Psoas muscle (tissue), 8 donors: ENCODE measurements around the gene ZNF761. TPM values are rescaled to one million over a fixed set of nuclear protein-coding genes. Genes with fewer than 3 reads are reported as not detected.
A peak's percentile ranks its signal among the peaks of the same experiment; 100 is the strongest.
"Not testable (repeated sequence)": the region's sequence is repeated elsewhere in the genome, so short reads cannot be mapped to it uniquely, and the experiment has no call there.

Experiments
- ATAC-seq, 4 donors: fragments of 200-7000 bp; cut with Tn5 transposase; one replicate each; pipeline ENCODE4 v1.9.1; 2020; ENCODE audit warnings: moderate library complexity in 3 of 4, mild to moderate bottlenecking in 2 of 4
- DNase-seq, 2 donors: peaks; one replicate each; pipeline ENCODE4 v3.0.0-alpha.2; 2020
- H3K27ac ChIP-seq: fragments of 200-600 bp; one replicate; pipeline ENCODE4 v1.8.0; 2022
- H3K27me3 ChIP-seq, 3 donors: fragments of 200-600 bp in 1 of 3; one replicate each; pipeline versions ENCODE4 v1.6.1 to v1.8.0; 2013 to 2022; ENCODE audit warnings: low read length in 2 of 3, mild to moderate bottlenecking in 2 of 3, moderate library complexity in 1 of 3; ENCODE audit not compliant: insufficient read depth in 3 of 3
- H3K36me3 ChIP-seq, 2 donors: fragments of 200-600 bp in 1 of 2; one replicate each; pipeline versions ENCODE4 v1.6.1 to v1.8.0; 2013 to 2022; ENCODE audit warnings: low read depth in 1 of 2, mild to moderate bottlenecking in 1 of 2, moderate library complexity in 1 of 2; ENCODE audit not compliant: insufficient read depth in 1 of 2
- H3K4me1 ChIP-seq: fragments of 200-600 bp; one replicate; pipeline ENCODE4 v1.8.0; 2022
- H3K4me3 ChIP-seq: fragments of 200-600 bp; one replicate; pipeline ENCODE4 v1.8.0; 2022; ENCODE audit warnings: mild to moderate bottlenecking
- H3K9me3 ChIP-seq: fragments of 200-600 bp; one replicate; pipeline ENCODE4 v1.8.0; 2022
- WGBS, 3 donors: extraction: QIAGEN DNeasy Blood & Tissue Kit; methylation state at CpG; one replicate each; pipeline versions ENCODE4 v1.1.6 to v1.1.7; 2013; 5-methylcytosine and 5-hydroxymethylcytosine counted together
- intact Hi-C, 2 donors: fragments of 100-400 bp; cut with DNase I; formaldehyde crosslinking; loops; one replicate each; pipeline versions ENCODE4 v1.11.0 to v1.14.2; 2022
- polyA plus RNA-seq, 3 donors: library from polyadenylated mRNA; stranded (reverse); fragments of 200-250 nt; gene quantifications; one replicate each; pipeline ENCODE4 v1.2.3, GENCODE V29; 2013
- total RNA-seq, 4 donors: library from RNA; stranded (reverse); fragmentation: NEBNext Ultra II Directional in 2 of 4; extraction: Animal tissue kit (Norgen Biotek cat#: 25700) in 2 of 4; gene quantifications; one replicate each; pipeline versions ENCODE4 v1.2.1 to v1.2.4, GENCODE V29; 2021 to 2023
- TF ChIP-seq, protein P1 (sequence below): fragments of 200-600 bp; IDR thresholded peaks from one replicate; pipeline ENCODE4 v1.8.0; 2022; ENCODE audit warnings: antibody characterized with exemption
- donor health status: healthy with polysubstance abuse.
- donor health status: DM: no; HTN: no; CAD: no; lungs with moderate emphysema.
- donor health status: Bipolar disorder and iron deficiency.
- donor health status: healthy.
- donor health status: DM: yes; HTN: yes; CAD: no.
- donor health status: DM: no; HTN: no; CAD: no.
- donor health status: DM: no; HTN: no; CAD: no.
- donor health status: DM: yes; HTN: yes; CAD: no.

The ZNF761 gene
- total and polyA plus RNA-seq, 7 donors: 1.5 to 6.4 (median 3.2) TPM

- no peak overlapping the region for H3K27ac ChIP-seq
- WGBS, 3 donors: 75 to 80% (median 77%) methylated on average over 8 of the region's 8 CpGs
- H3K4me1 ChIP-seq: no peaks in the 10 kb centered on the region
- no peaks in the 10 kb centered on the region for H3K27me3 ChIP-seq
- DNase-seq: no peak
- H3K4me3 ChIP-seq: no peak overlapping the region
- peaks cover 0 to 4% of the 10 kb centered on the region in 2 donors for H3K36me3 ChIP-seq
- ATAC-seq: no peak
- intact Hi-C loops: no loop called here
- TF ChIP-seq, protein P1, sequence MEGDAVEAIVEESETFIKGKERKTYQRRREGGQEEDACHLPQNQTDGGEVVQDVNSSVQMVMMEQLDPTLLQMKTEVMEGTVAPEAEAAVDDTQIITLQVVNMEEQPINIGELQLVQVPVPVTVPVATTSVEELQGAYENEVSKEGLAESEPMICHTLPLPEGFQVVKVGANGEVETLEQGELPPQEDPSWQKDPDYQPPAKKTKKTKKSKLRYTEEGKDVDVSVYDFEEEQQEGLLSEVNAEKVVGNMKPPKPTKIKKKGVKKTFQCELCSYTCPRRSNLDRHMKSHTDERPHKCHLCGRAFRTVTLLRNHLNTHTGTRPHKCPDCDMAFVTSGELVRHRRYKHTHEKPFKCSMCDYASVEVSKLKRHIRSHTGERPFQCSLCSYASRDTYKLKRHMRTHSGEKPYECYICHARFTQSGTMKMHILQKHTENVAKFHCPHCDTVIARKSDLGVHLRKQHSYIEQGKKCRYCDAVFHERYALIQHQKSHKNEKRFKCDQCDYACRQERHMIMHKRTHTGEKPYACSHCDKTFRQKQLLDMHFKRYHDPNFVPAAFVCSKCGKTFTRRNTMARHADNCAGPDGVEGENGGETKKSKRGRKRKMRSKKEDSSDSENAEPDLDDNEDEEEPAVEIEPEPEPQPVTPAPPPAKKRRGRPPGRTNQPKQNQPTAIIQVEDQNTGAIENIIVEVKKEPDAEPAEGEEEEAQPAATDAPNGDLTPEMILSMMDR: no peak
- H3K9me3 ChIP-seq: peaks cover 28% of the 10 kb centered on the region
These were observed 53.5 kb downstream of the ZNF761 start for GRCh38 chr19:53485046-53486004.

DNA sequence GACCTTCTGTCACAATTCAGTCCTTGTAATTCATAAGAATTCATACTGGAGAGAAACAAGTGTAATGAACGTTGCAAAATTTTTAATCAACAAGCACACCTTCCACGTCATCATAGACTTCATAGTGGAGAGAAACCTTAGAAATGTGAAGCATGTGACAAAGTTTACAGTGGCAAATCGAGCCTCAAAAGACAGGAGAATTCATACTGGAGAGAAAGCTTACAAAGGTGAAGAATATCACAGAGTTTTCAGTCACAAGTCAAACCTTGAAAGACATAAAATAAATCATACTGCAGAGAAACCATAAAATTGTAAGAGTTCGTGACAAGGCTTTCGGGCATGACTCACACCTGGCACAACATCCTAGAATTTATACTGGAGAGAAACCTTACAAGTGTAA is 60.4 kb downstream of the ZNF761 start:
- H3K27me3 ChIP-seq: no peaks in the 10 kb centered on the region
- H3K4me3 ChIP-seq: no peak overlapping the region
- ATAC-seq: no peak
- H3K9me3 ChIP-seq: peaks cover 39% of the 10 kb centered on the region
- peaks cover 0 to 18% of the 10 kb centered on the region in 2 donors for H3K36me3 ChIP-seq
- no peak overlapping the region for H3K27ac ChIP-seq
- intact Hi-C loops: no loop called here
- DNase-seq: no peak
- TF ChIP-seq, protein P1: no peak
- 91 to 97% (median 94%) methylated on average over 5 of the region's 5 CpGs for WGBS, 3 donors
- no peaks in the 10 kb centered on the region for H3K4me1 ChIP-seq

GRCh38 chr19:53497311-53498023 is 65.7 kb downstream of the ZNF761 start:
- not testable (repeated sequence) for H3K4me1 ChIP-seq, ATAC-seq

DNA sequence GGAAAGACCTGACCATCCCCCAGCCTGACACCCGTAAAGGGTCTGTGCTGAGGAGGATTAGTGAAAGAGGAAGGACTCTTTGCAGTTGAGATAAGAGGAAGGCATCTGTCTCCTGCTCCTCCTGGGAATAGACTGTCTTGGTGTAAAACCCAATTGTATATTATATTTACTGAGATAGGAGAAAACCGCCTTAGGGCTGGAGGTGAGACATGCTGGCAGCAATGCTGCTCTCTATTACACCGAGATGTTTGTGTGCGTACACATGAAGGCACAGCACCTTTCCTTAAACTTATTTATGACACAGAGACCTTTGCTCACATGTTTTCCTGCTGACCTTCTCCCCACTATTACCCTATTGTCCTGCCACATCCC is 66.2 kb downstream of the ZNF761 start:
- H3K4me3 ChIP-seq, H3K9me3 ChIP-seq, ATAC-seq, H3K36me3 ChIP-seq, H3K27me3 ChIP-seq, intact Hi-C loops, H3K4me1 ChIP-seq, DNase-seq, H3K27ac ChIP-seq: not testable (repeated sequence)
- WGBS, 3 donors: 53 to 60% (median 58%) methylated on average over 4 of the region's 4 CpGs

More at GRCh38 chr19:53497311-53498023, 65.7 kb downstream of the ZNF761 start:
- DNase-seq, H3K4me3 ChIP-seq, intact Hi-C loops, H3K27ac ChIP-seq, H3K36me3 ChIP-seq, H3K27me3 ChIP-seq: not testable (repeated sequence)
- H3K9me3 ChIP-seq: peaks cover 15% of the 10 kb centered on the region
- WGBS, 3 donors: 62 to 63% (median 62%) methylated on average over 11 of the region's 11 CpGs

- H3K4me3 ChIP-seq, H3K9me3 ChIP-seq, H3K27me3 ChIP-seq, ATAC-seq, DNase-seq, H3K4me1 ChIP-seq, H3K27ac ChIP-seq, intact Hi-C loops, H3K36me3 ChIP-seq: not testable (repeated sequence)
- WGBS, 3 donors: 31 to 48% (median 32%) methylated on average over 7 of the region's 7 CpGs
These were observed 71.4 kb downstream of the ZNF761 start for GRCh38 chr19:53503151-53503550.

GRCh38 chr19:53503671-53504364 is 72.0 kb downstream of the ZNF761 start:
- H3K36me3 ChIP-seq, H3K4me1 ChIP-seq, H3K27ac ChIP-seq, DNase-seq, H3K4me3 ChIP-seq, H3K9me3 ChIP-seq, H3K27me3 ChIP-seq, intact Hi-C loops: not testable (repeated sequence)
- peak in 1 of 4 donors; percentile 41 for ATAC-seq
- WGBS, 3 donors: 4 to 16% (median 5%) methylated on average over 6 to 10 of the region's 14 CpGs

- H3K9me3 ChIP-seq, H3K27me3 ChIP-seq, H3K4me1 ChIP-seq, intact Hi-C loops, DNase-seq, H3K36me3 ChIP-seq, H3K27ac ChIP-seq: not testable (repeated sequence)
- WGBS, 3 donors: 9 to 14% (median 9%) methylated on average over 11 to 13 of the region's 13 CpGs
- H3K4me3 ChIP-seq: peak overlapping the region; percentile 35
- ATAC-seq: peak in 1 of 4 donors; percentile 72
These were observed 72.5 kb downstream of the ZNF761 start for GRCh38 chr19:53504365-53504703.
